NCI-H82 treated with DMSO at 0.1 percent for 48 hours (cell line): ENCODE data around the gene OR6C2.
"Not testable (repeated sequence)": the region's sequence is repeated elsewhere in the genome, so short reads cannot be mapped to it uniquely, and the experiment has no call there.

Experiments
- DNase-seq: peaks from one replicate; lab custom pipeline; 2025; ENCODE audit not compliant: unreplicated experiment; lab: John Stamatoyannopoulos, UW

The OR6C2 gene

GRCh38 chr12:55443776-55444175 lies at the start of gene OR6C2:
Gene OR6C2 (plus strand): TSS chr12:55444076. CDS start chr12:55452214, 8,138 bp downstream.
- no peak for DNase-seq

- no peak for DNase-seq
These were observed 47.5 kb upstream of the OR6C2 start for GRCh38 chr12:55396326-55396725.

- DNase-seq = no peak
These were observed 43.6 kb upstream of the OR6C2 start, which contains the start of gene OR6C65 for GRCh38 chr12:55400229-55400628. Gene OR6C65 (plus strand): TSS chr12:55400529. CDS start chr12:55400529, 0 bp downstream.

DNA sequence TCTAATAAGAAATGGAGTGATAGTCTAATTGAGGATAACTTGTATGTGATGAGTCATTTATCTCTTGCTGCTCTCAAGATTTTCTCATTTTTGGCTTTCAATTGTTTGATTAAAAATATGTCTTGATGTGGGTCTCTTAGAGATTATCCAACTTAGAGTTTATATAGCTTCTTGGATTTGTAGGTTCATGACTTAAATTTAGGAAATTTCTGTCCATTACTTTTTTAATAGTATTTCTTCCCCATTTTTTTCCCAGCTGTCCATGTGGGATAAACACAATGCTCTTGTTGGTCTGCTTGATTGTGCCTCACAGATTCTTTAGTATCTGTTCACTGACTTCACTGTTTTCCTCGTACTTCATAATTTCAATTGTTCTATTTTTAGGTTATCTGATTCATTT lies 36.0 kb upstream of the OR6C2 start:
- DNase-seq = no peak

DNA sequence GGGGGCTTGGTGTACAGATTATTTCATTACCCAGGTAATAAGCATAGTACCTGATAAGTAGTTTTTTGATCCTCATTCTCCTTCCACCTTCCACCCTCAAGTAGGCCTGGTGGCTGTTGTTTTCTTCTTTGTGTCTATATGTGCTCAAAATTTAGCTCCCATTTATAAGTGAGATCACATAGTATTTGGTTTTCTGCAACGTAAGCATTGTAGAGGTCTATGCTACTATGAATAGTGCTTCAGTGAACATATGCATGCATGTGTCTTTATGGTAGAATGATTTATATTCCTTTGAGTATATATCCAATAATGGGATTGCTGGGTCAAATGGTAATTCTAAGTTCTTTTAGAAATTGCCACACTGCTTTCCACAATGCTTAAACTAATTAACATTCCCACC lies 34.7 kb upstream of the OR6C2 start:
- not testable (repeated sequence) for DNase-seq

GRCh38 chr12:55412138-55412537 lies 31.7 kb upstream of the OR6C2 start:
- DNase-seq = not testable (repeated sequence)

DNA sequence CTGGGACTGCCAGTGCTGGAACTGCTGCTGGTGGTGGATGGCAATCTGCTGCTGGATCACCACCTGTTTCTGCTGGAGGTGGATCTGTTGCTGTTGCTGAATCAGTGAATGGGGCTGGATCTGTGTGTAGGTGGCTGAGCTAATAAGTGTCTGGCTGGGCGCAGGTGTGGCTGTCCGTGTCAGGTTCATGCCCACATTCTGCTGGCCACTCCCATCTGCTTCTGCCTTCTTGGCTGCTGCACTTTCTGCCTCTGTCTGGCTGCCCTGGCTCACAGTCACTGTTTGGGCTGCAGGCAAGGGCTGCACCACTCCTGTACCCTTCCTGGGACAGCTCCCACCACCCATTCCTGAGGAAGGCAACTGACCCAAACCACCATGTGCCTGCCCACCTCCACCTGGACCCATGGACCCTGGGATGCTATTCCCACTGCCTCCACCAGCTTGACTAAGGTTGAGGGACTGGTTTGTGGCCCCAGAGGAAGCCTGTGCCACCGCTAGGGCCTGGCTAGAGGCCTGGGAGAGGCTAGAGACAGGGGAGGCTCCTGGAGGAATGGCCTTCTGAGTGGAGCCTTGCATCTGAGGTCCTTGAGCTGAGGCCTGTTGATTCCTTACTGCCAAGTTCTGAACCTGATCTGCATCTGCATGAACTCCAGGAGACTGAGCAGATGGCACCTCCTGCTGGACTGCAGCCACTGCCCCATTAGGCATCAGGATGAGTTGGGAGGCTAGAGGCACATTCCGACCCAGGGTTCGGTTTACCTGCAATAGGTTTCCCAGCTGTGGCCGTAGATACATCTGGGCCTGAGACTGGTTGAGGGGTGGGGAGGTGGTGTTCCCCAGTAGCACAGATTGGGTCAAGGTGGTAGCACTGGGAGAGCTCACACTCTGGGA lies 30.1 kb upstream of the OR6C2 start:
- DNase-seq = not testable (repeated sequence)

- DNase-seq = not testable (repeated sequence)
These were observed 29.5 kb upstream of the OR6C2 start for GRCh38 chr12:55414396-55414823.

DNA sequence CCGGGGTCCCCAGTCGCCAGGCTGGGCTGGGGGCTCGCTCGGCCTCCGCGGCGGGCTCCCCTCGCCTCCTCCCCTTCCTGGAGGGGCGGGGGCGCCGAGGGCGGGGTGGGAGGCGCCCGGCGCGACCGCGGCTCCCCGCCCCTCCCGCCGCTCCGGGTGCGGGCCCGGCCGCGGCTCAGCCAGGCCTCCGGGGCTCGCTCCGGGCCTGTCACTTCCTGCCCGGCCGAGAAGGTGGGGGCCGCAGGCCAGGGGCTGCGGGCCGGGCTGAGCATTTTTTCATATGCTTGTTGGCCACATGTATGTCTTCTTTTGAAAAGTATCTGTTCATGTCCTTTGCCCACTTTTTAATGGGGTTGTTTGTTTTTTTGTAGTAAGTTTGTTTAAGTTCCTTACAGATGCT lies 29.0 kb upstream of the OR6C2 start:
- DNase-seq = not testable (repeated sequence)

GRCh38 chr12:55416961-55417360 lies 26.9 kb upstream of the OR6C2 start:
- DNase-seq = no peak

DNA sequence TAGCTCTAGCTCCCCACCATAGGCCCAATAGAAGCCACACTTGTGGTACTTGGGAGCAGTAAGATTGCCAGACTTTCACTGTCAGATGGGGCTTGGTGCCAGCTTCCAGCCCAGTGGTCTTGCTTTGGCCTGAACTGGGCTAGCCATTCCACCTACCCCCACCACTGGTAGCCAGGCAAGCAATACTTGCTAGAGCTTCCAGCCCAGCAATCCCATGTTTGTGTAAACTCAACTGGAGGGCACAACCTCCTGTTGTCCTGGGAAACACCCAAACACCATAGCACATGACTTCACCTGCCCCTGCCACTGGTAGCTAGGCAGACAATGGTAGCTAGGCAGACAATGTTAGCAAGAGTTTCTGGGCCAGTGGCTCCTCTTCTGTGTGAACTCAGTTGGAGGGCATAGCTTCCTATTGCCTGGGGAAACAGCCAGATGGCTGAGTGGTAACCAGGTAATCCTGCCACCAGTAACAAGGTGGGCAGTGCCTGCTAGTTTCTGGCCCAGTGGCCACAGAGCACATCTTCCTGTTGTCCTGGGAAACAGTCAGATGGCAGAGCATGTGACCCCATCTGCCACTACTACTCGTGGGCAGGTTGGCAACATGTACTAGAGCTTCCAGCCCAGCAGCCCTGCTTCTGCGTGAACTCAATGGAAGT lies 23.4 kb upstream of the OR6C2 start:
- no peak for DNase-seq

- no peak for DNase-seq
These were observed 17.9 kb upstream of the OR6C2 start, which contains the start of gene OR6C76 for GRCh38 chr12:55425954-55426353. Gene OR6C76 (plus strand): TSS chr12:55426254. CDS start chr12:55426254, 0 bp downstream.

DNA sequence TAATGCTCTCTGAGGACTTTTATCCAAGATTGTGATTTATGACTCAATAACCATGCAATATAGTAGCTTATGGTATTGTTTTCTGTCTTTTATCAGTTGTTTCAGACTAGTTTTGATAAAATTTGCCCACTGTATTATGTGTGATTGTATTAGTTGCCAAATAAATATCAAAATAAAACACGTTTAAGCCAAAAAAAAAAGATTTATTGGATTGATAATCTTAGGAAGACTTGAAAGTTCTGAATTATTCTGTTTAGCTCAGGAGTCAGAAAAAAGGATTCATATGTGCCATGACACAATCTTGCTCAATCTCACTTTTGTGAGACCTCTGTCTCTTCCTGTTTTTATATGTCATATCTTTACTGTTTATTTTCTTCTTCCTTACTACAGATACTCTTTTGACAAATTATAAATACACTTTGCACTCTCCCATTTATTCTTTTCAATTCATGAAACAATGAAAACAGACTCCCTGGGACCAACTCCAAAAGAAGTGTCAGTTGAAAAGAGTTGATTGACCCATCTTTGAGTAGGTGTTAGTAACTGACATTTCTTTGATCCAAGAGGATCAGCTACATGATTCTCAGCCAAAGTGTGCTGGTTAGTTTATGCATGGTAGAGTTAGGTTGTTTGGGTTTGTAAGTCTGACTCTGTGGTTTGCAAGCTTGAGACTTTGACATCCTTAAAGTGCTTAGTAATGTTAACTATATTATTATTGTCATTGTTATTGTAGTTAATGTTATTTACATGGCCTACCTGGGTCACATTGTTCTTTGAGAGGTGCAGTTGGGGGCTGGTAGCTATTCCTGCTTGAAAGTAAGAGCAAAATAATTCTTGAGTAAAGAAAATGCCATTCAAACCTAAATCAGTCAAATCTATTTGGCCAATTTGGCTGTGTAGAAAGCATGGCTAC lies 15.3 kb upstream of the OR6C2 start:
- no peak for DNase-seq

- not testable (repeated sequence) for DNase-seq
These were observed 2.6 kb upstream of the OR6C2 start for GRCh38 chr12:55441233-55441632.

- DNase-seq = no peak
These were observed 1.5 kb downstream of the OR6C2 start for GRCh38 chr12:55445357-55445756.

GRCh38 chr12:55446326-55446725 lies 2.5 kb downstream of the OR6C2 start:
- DNase-seq = no peak

- no peak for DNase-seq
These were observed 4.9 kb downstream of the OR6C2 start for GRCh38 chr12:55448825-55449224.

GRCh38 chr12:55464926-55465325 lies 21.1 kb downstream of the OR6C2 start:
- not testable (repeated sequence) for DNase-seq

DNA sequence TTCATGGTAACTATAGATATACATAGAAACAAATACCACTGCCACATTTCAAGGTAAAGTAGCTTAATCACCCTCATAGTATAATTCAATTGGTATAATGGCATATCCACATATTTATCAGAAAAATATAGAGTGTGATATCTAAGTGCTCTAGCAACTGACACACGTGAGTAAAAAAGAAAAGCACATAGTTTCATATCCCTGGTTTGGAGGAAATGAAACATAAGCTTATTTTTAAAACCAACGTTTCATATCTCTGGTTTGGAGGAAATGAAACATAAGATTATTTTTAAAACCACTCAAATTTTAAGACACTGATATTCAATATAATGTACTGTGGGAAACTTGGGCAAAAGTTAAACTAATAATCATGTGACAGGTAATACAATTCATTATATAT lies 24.0 kb downstream of the OR6C2 start:
- no peak for DNase-seq

DNA sequence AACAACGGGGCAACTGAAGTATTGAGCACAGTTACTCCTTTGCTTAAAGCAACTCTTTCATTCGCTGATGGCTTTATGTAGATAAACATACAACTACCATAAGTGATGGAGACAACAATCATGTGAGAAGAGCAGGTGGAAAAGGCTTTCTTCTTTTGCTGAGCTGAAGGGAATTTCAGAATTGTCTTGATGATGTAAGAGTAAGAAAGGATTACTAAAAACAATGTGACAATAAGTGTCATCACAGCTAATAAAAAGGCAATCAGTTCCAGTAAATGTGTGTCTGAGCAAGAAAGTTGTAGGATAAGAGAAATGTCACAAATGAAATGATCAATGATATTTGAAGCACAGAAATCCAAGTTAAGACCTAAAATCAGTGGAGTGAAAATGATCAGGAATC lies 25.4 kb downstream of the OR6C2 start:
- DNase-seq = no peak
